Mucosa of descending colon (tissue), 3 donors: ENCODE measurements around the gene SAMD5. TPM values are rescaled to one million over a fixed set of nuclear protein-coding genes. Genes with fewer than 3 reads are reported as not detected.

ENCODE experiments used
- ATAC-seq: fragments of 200-7000 bp; cut with Tn5 transposase; one replicate; pipeline ENCODE4 v1.9.1; 2020; ENCODE audit warnings: mild to moderate bottlenecking, moderate library complexity
- DNase-seq, 3 donors: peaks; one replicate each; pipeline ENCODE4 v3.0.0-alpha.2; 2020
- H3K36me3 ChIP-seq: fragments of 200-600 bp; one replicate; pipeline ENCODE4 v1.8.0; 2021; ENCODE audit warnings: low read depth, mild to moderate bottlenecking
- H3K4me1 ChIP-seq: fragments of 200-600 bp; one replicate; pipeline ENCODE4 v1.8.0; 2021; ENCODE audit warnings: low read depth, mild to moderate bottlenecking
- H3K4me3 ChIP-seq: fragments of 200-600 bp; one replicate; pipeline ENCODE4 v1.8.0; 2021; ENCODE audit warnings: mild to moderate bottlenecking
- H3K9me3 ChIP-seq: fragments of 200-600 bp; one replicate; pipeline ENCODE4 v1.8.0; 2021; ENCODE audit warnings: mild to moderate bottlenecking
- intact Hi-C, 2 donors: fragments of 100-400 bp; cut with DNase I in 1 of 2; cut with micrococcal nuclease in 1 of 2; formaldehyde crosslinking; loops; one replicate each; pipeline versions ENCODE4 v1.11.0 to v1.11.1; 2022; cut with DNase I, micrococcal nuclease
- total RNA-seq, 3 donors: library from RNA; stranded (reverse); fragmentation: NEBNext Ultra II Directional in 2 of 3; extraction: Animal tissue kit (Norgen Biotek cat#: 25700) in 2 of 3; gene quantifications; one replicate each; pipeline versions ENCODE4 v1.2.1 to v1.2.4, GENCODE V29; 2021 to 2023
- TF ChIP-seq, protein P1 (sequence below): fragments of 200-600 bp; IDR thresholded peaks from one replicate; pipeline ENCODE4 v1.8.0; 2022; ENCODE audit warnings: antibody characterized with exemption, mild to moderate bottlenecking
- donor health status: DM: no; HTN: no; CAD: no; lungs with moderate emphysema.
- donor health status: DM: no; HTN: no; CAD: no.
- donor health status: DM: no; HTN: yes; CAD: no.

SAMD5 gene
- total RNA-seq, 3 donors from 2014 or later, result 4.7 to 11.1 (median 10.3) TPM

DNA sequence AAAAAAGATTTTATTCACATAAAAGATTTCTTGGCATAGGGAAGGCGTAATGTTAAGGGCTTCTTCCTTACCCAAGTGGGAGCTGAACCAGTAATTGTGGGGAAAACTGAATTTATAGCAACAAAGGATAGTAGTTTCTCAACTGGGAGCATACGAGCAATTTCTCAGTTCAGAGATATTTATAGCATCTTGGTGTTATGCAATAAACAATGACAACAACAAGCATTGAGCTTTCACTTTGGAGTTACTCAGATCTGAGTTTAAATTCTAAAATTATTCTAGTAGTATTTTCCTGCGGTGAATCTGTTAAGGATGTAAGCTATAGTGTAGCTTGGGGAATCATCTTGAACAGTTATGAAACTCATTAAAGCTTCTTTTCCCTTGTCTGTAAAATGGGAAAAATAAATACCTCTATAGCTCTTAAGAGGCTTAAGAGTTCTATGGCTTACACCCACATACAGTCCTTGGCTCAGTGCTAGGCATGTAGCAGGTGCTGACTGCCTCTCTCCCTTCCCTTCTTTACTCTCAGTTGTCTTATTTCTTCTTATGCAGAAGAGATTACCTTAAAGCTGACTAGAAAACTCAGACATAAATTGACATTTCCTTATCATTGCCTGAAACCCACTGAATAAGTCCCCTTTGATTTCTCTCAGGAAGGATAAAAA lies 58.8 kb downstream of the SAMD5 start:
- ATAC-seq, result no peak
- H3K4me3 ChIP-seq, result no peak overlapping the region
- H3K4me1 ChIP-seq, result no peaks in the 10 kb centered on the region
- intact Hi-C loops, result no loop called here
- no peaks in the 10 kb centered on the region for H3K36me3 ChIP-seq
- DNase-seq, result no peak
- no peaks in the 10 kb centered on the region for H3K9me3 ChIP-seq
- TF ChIP-seq, protein P1, sequence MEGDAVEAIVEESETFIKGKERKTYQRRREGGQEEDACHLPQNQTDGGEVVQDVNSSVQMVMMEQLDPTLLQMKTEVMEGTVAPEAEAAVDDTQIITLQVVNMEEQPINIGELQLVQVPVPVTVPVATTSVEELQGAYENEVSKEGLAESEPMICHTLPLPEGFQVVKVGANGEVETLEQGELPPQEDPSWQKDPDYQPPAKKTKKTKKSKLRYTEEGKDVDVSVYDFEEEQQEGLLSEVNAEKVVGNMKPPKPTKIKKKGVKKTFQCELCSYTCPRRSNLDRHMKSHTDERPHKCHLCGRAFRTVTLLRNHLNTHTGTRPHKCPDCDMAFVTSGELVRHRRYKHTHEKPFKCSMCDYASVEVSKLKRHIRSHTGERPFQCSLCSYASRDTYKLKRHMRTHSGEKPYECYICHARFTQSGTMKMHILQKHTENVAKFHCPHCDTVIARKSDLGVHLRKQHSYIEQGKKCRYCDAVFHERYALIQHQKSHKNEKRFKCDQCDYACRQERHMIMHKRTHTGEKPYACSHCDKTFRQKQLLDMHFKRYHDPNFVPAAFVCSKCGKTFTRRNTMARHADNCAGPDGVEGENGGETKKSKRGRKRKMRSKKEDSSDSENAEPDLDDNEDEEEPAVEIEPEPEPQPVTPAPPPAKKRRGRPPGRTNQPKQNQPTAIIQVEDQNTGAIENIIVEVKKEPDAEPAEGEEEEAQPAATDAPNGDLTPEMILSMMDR, result no peak

- no peaks in the 10 kb centered on the region for H3K9me3 ChIP-seq
- ATAC-seq (no peak), DNase-seq (no peak)
- intact Hi-C loops, result no loop called here
- no peaks in the 10 kb centered on the region for H3K4me1 ChIP-seq
- H3K36me3 ChIP-seq, result no peaks in the 10 kb centered on the region
- no peak overlapping the region for H3K4me3 ChIP-seq
- TF ChIP-seq, protein P1, result no peak
Measured at GRCh38 chr6:147569788-147570187, 61.3 kb downstream of the SAMD5 start.

GRCh38 chr6:147570681-147571080 lies 62.2 kb downstream of the SAMD5 start:
- TF ChIP-seq, protein P1, result no peak
- intact Hi-C loops, result no loop called here

DNA sequence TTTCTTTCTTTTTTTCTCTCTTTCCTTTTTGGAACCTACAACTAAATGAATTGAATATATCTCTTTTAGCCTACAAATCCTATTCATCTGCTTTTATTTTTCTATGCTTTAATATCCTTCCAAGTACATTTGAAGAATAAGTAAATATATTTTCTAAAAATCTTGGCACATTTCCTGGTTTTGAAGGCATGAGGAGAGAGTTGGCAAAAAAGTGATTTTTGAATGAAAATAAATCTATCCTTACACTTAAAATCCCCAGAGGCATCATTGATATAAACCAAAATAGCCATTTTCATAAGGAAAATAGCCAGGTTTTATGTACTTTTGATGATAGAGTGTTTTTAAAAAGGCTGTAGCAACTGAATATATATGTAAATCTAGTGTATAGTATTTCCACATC lies 69.0 kb downstream of the SAMD5 start:
- ATAC-seq, result no peak
- no peak for DNase-seq

More at GRCh38 chr6:147570681-147571080, 62.2 kb downstream of the SAMD5 start:
- H3K36me3 ChIP-seq, result no peaks in the 10 kb centered on the region
- H3K4me3 ChIP-seq, result no peak overlapping the region
- H3K9me3 ChIP-seq, result no peaks in the 10 kb centered on the region
- H3K4me1 ChIP-seq, result no peaks in the 10 kb centered on the region
- DNase-seq, result no peak
- ATAC-seq, result no peak

DNA sequence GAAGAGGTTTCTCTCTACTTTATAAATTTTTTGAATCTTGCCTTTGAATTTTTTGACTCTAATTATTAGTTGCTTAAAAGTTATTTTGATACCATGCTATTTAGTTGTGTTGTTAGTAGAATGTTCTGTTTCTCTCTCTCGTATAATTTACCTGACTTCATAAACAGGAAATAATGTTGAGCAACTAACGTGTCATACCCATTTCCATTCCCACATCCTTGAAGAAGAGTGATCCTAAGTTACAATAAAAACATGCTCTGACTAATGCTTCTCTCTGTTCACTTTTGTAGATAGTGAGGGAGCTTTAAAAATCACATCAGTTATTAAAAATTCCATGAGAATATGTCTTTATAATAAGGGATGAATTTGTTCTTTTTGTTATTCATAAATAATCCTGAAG lies 69.7 kb downstream of the SAMD5 start:
- ATAC-seq (no peak), DNase-seq (no peak)
- H3K4me1 ChIP-seq, result no peaks in the 10 kb centered on the region
- H3K36me3 ChIP-seq, result no peaks in the 10 kb centered on the region
- no peaks in the 10 kb centered on the region for H3K9me3 ChIP-seq
- no peak overlapping the region for H3K4me3 ChIP-seq
- TF ChIP-seq, protein P1, result no peak
- intact Hi-C loops, result no loop called here

More for the DNA sequence above, 69.0 kb downstream of the SAMD5 start:
- intact Hi-C loops, result no loop called here
- TF ChIP-seq, protein P1, result no peak
- no peaks in the 10 kb centered on the region for H3K36me3 ChIP-seq
- no peak overlapping the region for H3K4me3 ChIP-seq
- no peaks in the 10 kb centered on the region for H3K4me1 ChIP-seq
- H3K9me3 ChIP-seq, result no peaks in the 10 kb centered on the region
